ENCODE measurements around the gene CRIM1. TPM values are rescaled to one million over a fixed set of nuclear protein-coding genes. Genes with fewer than 3 reads are reported as not detected.

The CRIM1 gene
- total and polyA plus RNA-seq, 12 donors = 14.1 to 83.6 (median 54.8) TPM

- H3K4me3 ChIP-seq = peak overlapping the region; percentile 56 to 95 (median 89)
- H3K27ac ChIP-seq = peak overlapping the region; percentile 81 to 93 (median 91)
- no peaks in the 10 kb centered on the region for H3K9me3 ChIP-seq
- peak; percentile 18 to 70 (median 58) for ATAC-seq
- H3K27me3 ChIP-seq = peaks cover 0 to 34% (median 0%) of the 10 kb centered on the region in 7 donors
- no peaks in the 10 kb centered on the region for H3K36me3 ChIP-seq
- H3K4me1 ChIP-seq = peaks cover 8 to 73% (median 62%) of the 10 kb centered on the region in 9 donors
- intact Hi-C loops (cut with DNase I) = loop anchor here in 9 of 10 donors (1.0 to 10.0 kb wide), 9 partner anchors 55 to 428 kb away; no protein-coding TSS in a partner anchor
- WGBS, 2 donors = 0% methylated on average over 53 of the region's 53 CpGs
- DNase-seq = peak; percentile 38 to 50
- no peak for TF ChIP-seq CTCF (IDR thresholded peaks at IDR 0.05)
Measured at GRCh38 chr2:36356990-36357846, 1.6 kb downstream of the CRIM1 start.

- peaks cover 0 to 34% (median 0%) of the 10 kb centered on the region in 7 donors for H3K27me3 ChIP-seq
- H3K36me3 ChIP-seq = no peaks in the 10 kb centered on the region
- no peaks in the 10 kb centered on the region for H3K9me3 ChIP-seq
- H3K27ac ChIP-seq = peak overlapping the region; percentile 47 to 93 (median 90)
- intact Hi-C loops (cut with DNase I) = loop anchor here in 9 of 10 donors (2.0 to 10.0 kb wide), 9 partner anchors 54 to 427 kb away; no protein-coding TSS in a partner anchor
- H3K4me1 ChIP-seq = peaks cover 8 to 74% (median 56%) of the 10 kb centered on the region in 9 donors
- DNase-seq = no peak
- peak in 8 of 9 donors; percentile 45 to 79 (median 56) for TF ChIP-seq CTCF (IDR thresholded peaks at IDR 0.05)
- peak overlapping the region; percentile 56 to 95 (median 89) for H3K4me3 ChIP-seq
- peak in 5 of 8 donors; percentile 13 to 70 (median 66) for ATAC-seq
- 12 to 25% methylated on average over 9 of the region's 9 CpGs for WGBS, 2 donors
Measured at GRCh38 chr2:36357847-36358659, 2.5 kb downstream of the CRIM1 start.

- 52 to 67% methylated on average over 5 of the region's 5 CpGs for WGBS, 2 donors
- no peaks in the 10 kb centered on the region for H3K9me3 ChIP-seq
- intact Hi-C loops (cut with DNase I) = loop anchor here in 9 of 10 donors (2.0 to 10.0 kb wide), 9 partner anchors 53 to 426 kb away; no protein-coding TSS in a partner anchor
- peaks cover 0 to 34% (median 0%) of the 10 kb centered on the region in 7 donors for H3K27me3 ChIP-seq
- DNase-seq (no peak), ATAC-seq (no peak)
- H3K36me3 ChIP-seq = no peaks in the 10 kb centered on the region
- H3K4me1 ChIP-seq = peaks cover 8 to 72% (median 56%) of the 10 kb centered on the region in 9 donors
- peak overlapping the region in 6 of 10 donors; percentile 88 to 93 (median 92) for H3K27ac ChIP-seq
- peak overlapping the region in 6 of 10 donors; percentile 80 to 95 (median 92) for H3K4me3 ChIP-seq
- TF ChIP-seq CTCF (IDR thresholded peaks at IDR 0.05) = peak in 6 of 9 donors; percentile 23 to 45 (median 36)
Measured at GRCh38 chr2:36359067-36359466, 3.5 kb downstream of the CRIM1 start.

- no peaks in the 10 kb centered on the region for H3K9me3 ChIP-seq
- peaks cover 0 to 27% (median 0%) of the 10 kb centered on the region in 7 donors for H3K27me3 ChIP-seq
- WGBS, 2 donors = 86 to 93% methylated on average over 4 of the region's 4 CpGs
- no peak overlapping the region for H3K4me3 ChIP-seq
- intact Hi-C loops (cut with DNase I) = no loop called here
- DNase-seq (no peak), ATAC-seq (no peak)
- H3K36me3 ChIP-seq = no peaks in the 10 kb centered on the region
- peaks cover 8 to 72% (median 55%) of the 10 kb centered on the region in 9 donors for H3K4me1 ChIP-seq
- H3K27ac ChIP-seq = peak overlapping the region in 1 of 10 donors; percentile 23
- TF ChIP-seq CTCF (IDR thresholded peaks at IDR 0.05) = no peak
Measured at GRCh38 chr2:36360063-36360462, 4.5 kb downstream of the CRIM1 start.
